Body of pancreas (tissue), 4 donors: ENCODE measurements around the gene WDFY4. TPM values are rescaled to one million over a fixed set of nuclear protein-coding genes. Genes with fewer than 3 reads are reported as not detected.

Experiments
- ATAC-seq: fragments of 150-250 bp; one replicate; pipeline ENCODE4 v1.9.1; 2016
- DNase-seq, 4 donors: peaks; one replicate each; pipeline ENCODE4 v3.0.0-alpha.2; 2019
- H3K27ac ChIP-seq, 4 donors: fragments of 200-600 bp; sonication (generic); 1 replicate in 3 of 4; 2 replicates in 1 of 4; pipeline versions ENCODE4 v1.5.1 to v1.6.1; 2016 to 2019; ENCODE audit warnings: mild to moderate bottlenecking in 1 of 4, mixed read lengths in 1 of 4, moderate library complexity in 1 of 4
- H3K27me3 ChIP-seq, 2 donors: fragments of 200-600 bp; sonication (generic); one replicate each; pipeline ENCODE4 v1.6.0; 2016; ENCODE audit warnings: mild to moderate bottlenecking in 1 of 2
- H3K36me3 ChIP-seq, 2 donors: fragments of 200-600 bp; sonication (generic); replicated peaks in 1 of 2; 2 replicates each; pipeline ENCODE4 v1.5.1; 2016; ENCODE audit warnings: low read depth in 2 of 2; ENCODE audit not compliant: insufficient read depth in 1 of 2
- H3K4me1 ChIP-seq: fragments of 200-600 bp; sonication (generic); one replicate; pipeline ENCODE4 v1.6.0; 2016
- H3K4me3 ChIP-seq, 2 donors: fragments of 200-600 bp; sonication (generic); 1 replicate in 1 of 2; 2 replicates in 1 of 2; pipeline ENCODE4 v1.5.1; 2016 to 2019
- H3K9me3 ChIP-seq, 3 donors: fragments of 200-600 bp; sonication (generic); 1 replicate in 2 of 3; 2 replicates in 1 of 3; pipeline ENCODE4 v1.5.1; 2016
- CTCF ChIP-seq, 7 experiments: fragments of 450-650 bp in 4 of 7; fragments of 200-600 bp in 3 of 7; sonication (generic) in 3 of 7; IDR thresholded peaks; one replicate each; pipeline ENCODE4 v1.5.1; 2016 to 2019; ENCODE audit warnings: antibody characterized with exemption in 7 of 7
- POLR2A ChIP-seq, 3 donors: fragments of 450-650 bp; IDR thresholded peaks; one replicate each; pipeline ENCODE4 v1.6.1; 2016; ENCODE audit warnings: antibody characterized with exemption in 3 of 3, mild to moderate bottlenecking in 2 of 3
- WGBS, 2 donors: methylation state at CpG; one replicate each; pipeline ENCODE4 v1.1.5; 2017; 5-methylcytosine and 5-hydroxymethylcytosine counted together
- intact Hi-C: fragments of 100-400 bp; cut with DNase I; formaldehyde crosslinking; loops from one replicate; pipeline ENCODE4 v1.15.1; 2023
- total RNA-seq, 2 donors: library from RNA; depleted of rRNA; stranded (reverse); fragments of >200 nt; gene quantifications; one replicate each; pipeline ENCODE4 v1.1.0, GENCODE V29; 2016

WDFY4 gene
- total RNA-seq, 2 donors from 2014 or later: 0.66 to 2.3 TPM

GRCh38 chr10:48729222-48729621 is 44.5 kb downstream of the WDFY4 start:
- no peak for ATAC-seq
- WGBS, 2 donors: 80 to 87% methylated on average over 5 of the region's 5 CpGs
- Histone ChIP-seq H3K27ac (no peak overlapping the region), H3K9me3 (no peaks in the 10 kb centered on the region), H3K4me3 (no peak overlapping the region), H3K36me3 (no peaks in the 10 kb centered on the region), H3K27me3 (no peaks in the 10 kb centered on the region), H3K4me1 (no peaks in the 10 kb centered on the region)
- TF ChIP-seq CTCF (IDR thresholded peaks at IDR 0.05): no peak
- no peak for TF ChIP-seq POLR2A (IDR thresholded peaks at IDR 0.05)
- DNase-seq: no peak
- intact Hi-C loops: no loop called here

- H3K36me3 ChIP-seq: no peaks in the 10 kb centered on the region
- 51 to 54% methylated on average over 3 of the region's 3 CpGs for WGBS, 2 donors
- no peaks in the 10 kb centered on the region for H3K4me1 ChIP-seq
- no peaks in the 10 kb centered on the region for H3K9me3 ChIP-seq
- no peak overlapping the region for H3K27ac ChIP-seq
- intact Hi-C loops: no loop called here
- ATAC-seq (no peak), DNase-seq (no peak)
- TF ChIP-seq POLR2A (IDR thresholded peaks at IDR 0.05) (no peak), CTCF (IDR thresholded peaks at IDR 0.05) (no peak)
- no peaks in the 10 kb centered on the region for H3K27me3 ChIP-seq
- no peak overlapping the region for H3K4me3 ChIP-seq
Measured at GRCh38 chr10:48729941-48730457, 45.3 kb downstream of the WDFY4 start.

GRCh38 chr10:48731141-48731540 is 46.5 kb downstream of the WDFY4 start:
- no peaks in the 10 kb centered on the region for H3K9me3 ChIP-seq
- DNase-seq (no peak), ATAC-seq (no peak)
- no peak overlapping the region for H3K4me3 ChIP-seq
- no peaks in the 10 kb centered on the region for H3K4me1 ChIP-seq
- 59 to 69% methylated on average over 2 to 10 of the region's 10 CpGs for WGBS, 2 donors
- TF ChIP-seq POLR2A (IDR thresholded peaks at IDR 0.05) (no peak), CTCF (IDR thresholded peaks at IDR 0.05) (no peak)
- no peaks in the 10 kb centered on the region for H3K27me3 ChIP-seq
- H3K36me3 ChIP-seq: no peaks in the 10 kb centered on the region
- H3K27ac ChIP-seq: no peak overlapping the region
- intact Hi-C loops: no loop called here

GRCh38 chr10:48731654-48732053 is 47.0 kb downstream of the WDFY4 start:
- no peak for ATAC-seq
- WGBS, 2 donors: 79% methylated on average over 2 of the region's 2 CpGs; no CpG with 5 or more reads in 1 of the 2 donors

More at GRCh38 chr10:48731654-48732053, 47.0 kb downstream of the WDFY4 start:
- Histone ChIP-seq H3K36me3 (no peaks in the 10 kb centered on the region), H3K9me3 (no peaks in the 10 kb centered on the region), H3K27ac (no peak overlapping the region), H3K4me3 (no peak overlapping the region), H3K4me1 (no peaks in the 10 kb centered on the region), H3K27me3 (no peaks in the 10 kb centered on the region)
- intact Hi-C loops: no loop called here
- TF ChIP-seq POLR2A (IDR thresholded peaks at IDR 0.05) (no peak), CTCF (IDR thresholded peaks at IDR 0.05) (no peak)
- no peak for DNase-seq
